Measurements from ENCODE around the gene VIPR2. TPM values are rescaled to one million over a fixed set of nuclear protein-coding genes. Genes with fewer than 3 reads are reported as not detected.

Gene VIPR2
- total RNA-seq, 2 donors from 2014 or later: 10.9 to 18.2 TPM

GRCh38 chr7:159157714-159158113 is 13.0 kb upstream of the VIPR2 start:
- Histone ChIP-seq H3K36me3 (replicated peaks in 1 of 2; ENCODE audit: insufficient read depth in 1 of 2, low read depth in 2 of 2) (no peaks in the 10 kb centered on the region), H3K27me3 (no peaks in the 10 kb centered on the region), H3K4me3 (no peak overlapping the region), H3K27ac (no peak overlapping the region), H3K4me1 (no peaks in the 10 kb centered on the region), H3K9me3 (no peaks in the 10 kb centered on the region)
- 79 to 93% methylated on average over 10 to 12 of the region's 12 CpGs for WGBS, 2 donors
- no peak for ATAC-seq
- no peak for DNase-seq
- no peak for TF ChIP-seq CTCF (IDR thresholded peaks at IDR 0.05)
- no peak for TF ChIP-seq POLR2A (IDR thresholded peaks at IDR 0.05)
- intact Hi-C loops (cut with DNase I): no loop called here

GRCh38 chr7:159156436-159157245 is 12.0 kb upstream of the VIPR2 start:
- no peaks in the 10 kb centered on the region for H3K36me3 ChIP-seq (replicated peaks in 1 of 2; ENCODE audit: insufficient read depth in 1 of 2, low read depth in 2 of 2)
- H3K27ac ChIP-seq: no peak overlapping the region
- no peaks in the 10 kb centered on the region for H3K27me3 ChIP-seq
- no peaks in the 10 kb centered on the region for H3K9me3 ChIP-seq
- H3K4me1 ChIP-seq: no peaks in the 10 kb centered on the region
- WGBS, 2 donors: 90 to 91% methylated on average over 23 of the region's 23 CpGs
- no peak for ATAC-seq
- DNase-seq: no peak
- H3K4me3 ChIP-seq: no peak overlapping the region
- intact Hi-C loops (cut with DNase I): no loop called here
- no peak for TF ChIP-seq POLR2A (IDR thresholded peaks at IDR 0.05)
- no peak for TF ChIP-seq CTCF (IDR thresholded peaks at IDR 0.05)

GRCh38 chr7:159155410-159155809 is 10.7 kb upstream of the VIPR2 start:
- Histone ChIP-seq H3K36me3 (replicated peaks in 1 of 2; ENCODE audit: insufficient read depth in 1 of 2, low read depth in 2 of 2) (no peaks in the 10 kb centered on the region), H3K27ac (no peak overlapping the region), H3K4me1 (no peaks in the 10 kb centered on the region), H3K27me3 (no peaks in the 10 kb centered on the region), H3K9me3 (no peaks in the 10 kb centered on the region), H3K4me3 (no peak overlapping the region)
- ATAC-seq (no peak), DNase-seq (no peak)
- TF ChIP-seq CTCF (IDR thresholded peaks at IDR 0.05) (no peak), POLR2A (IDR thresholded peaks at IDR 0.05) (no peak)
- 67 to 85% methylated on average over 8 to 9 of the region's 9 CpGs for whole genome bisulfite sequencing, 2 donors
- intact Hi-C loops (cut with DNase I): no loop called here

- DNase-seq (peak in 1 of 4 donors; percentile 62), ATAC-seq (no peak)
- WGBS, 2 donors: 81 to 83% methylated on average over 14 to 15 of the region's 17 CpGs
- Histone ChIP-seq H3K4me1 (no peaks in the 10 kb centered on the region), H3K9me3 (no peaks in the 10 kb centered on the region), H3K27me3 (no peaks in the 10 kb centered on the region), H3K36me3 (replicated peaks in 1 of 2; ENCODE audit: insufficient read depth in 1 of 2, low read depth in 2 of 2) (no peaks in the 10 kb centered on the region), H3K27ac (no peak overlapping the region), H3K4me3 (no peak overlapping the region)
- intact Hi-C loops (cut with DNase I): no loop called here
- TF ChIP-seq CTCF (IDR thresholded peaks at IDR 0.05) (peak in 2 of 7 experiments; percentile 11 to 63), POLR2A (IDR thresholded peaks at IDR 0.05) (no peak)
These were observed 9.6 kb upstream of the VIPR2 start for GRCh38 chr7:159154243-159154642.

GRCh38 chr7:159153511-159153910 is 8.8 kb upstream of the VIPR2 start:
- no peaks in the 10 kb centered on the region for H3K9me3 ChIP-seq
- no peak overlapping the region for H3K27ac ChIP-seq
- DNase-seq: no peak
- no peak for TF ChIP-seq POLR2A (IDR thresholded peaks at IDR 0.05)
- no peak for TF ChIP-seq CTCF (IDR thresholded peaks at IDR 0.05)
- WGBS, 2 donors: 83 to 89% methylated on average over 9 of the region's 9 CpGs
- no peaks in the 10 kb centered on the region for H3K36me3 ChIP-seq (replicated peaks in 1 of 2; ENCODE audit: insufficient read depth in 1 of 2, low read depth in 2 of 2)
- H3K4me1 ChIP-seq: no peaks in the 10 kb centered on the region
- no peak overlapping the region for H3K4me3 ChIP-seq
- H3K27me3 ChIP-seq: no peaks in the 10 kb centered on the region
- ATAC-seq: no peak
- intact Hi-C loops (cut with DNase I): no loop called here
